BJ (cell line): ENCODE results near the gene ZNF746. TPM values are rescaled to one million over a fixed set of nuclear protein-coding genes. Genes with fewer than 3 reads are reported as not detected.

Source experiments
- polyA plus RNA-seq: library from polyadenylated mRNA; depleted of rRNA; stranded (reverse); fragments of >200 nt; gene quantifications from 2 replicates; pipeline ENCODE4 v1.2.3, GENCODE V29; 2011; rRNA removed

The ZNF746 gene
- polyA plus RNA-seq, 1 experiment: 5.4 TPM

Other genes starting within 250 kb of the ZNF746 start
- gene ZNF783, start 235.6 kb downstream of the ZNF746 start, polyA plus RNA-seq: 5.9 and 6.9 TPM in 2 replicates
- gene ZNF777, start 36.7 kb downstream of the ZNF746 start, polyA plus RNA-seq: 3.8 and 4.4 TPM in 2 replicates